HEK293 (cell line): ENCODE measurements around the gene SLC25A47.

Source experiments
- CTCF ChIA-PET: fragments of 350-600 bp; formaldehyde crosslinking; extraction: SDS; loops from one replicate; lab custom pipeline; 2021; ENCODE audit warnings: antibody characterized with exemption; lab: Yijun Ruan, JAX
- POLR2A ChIA-PET: fragments of 300-600 bp; formaldehyde crosslinking; extraction: SDS; loops from one replicate; lab custom pipeline; 2020; ENCODE audit warnings: antibody characterized with exemption, inconsistent platforms; lab: Yijun Ruan, JAX
- H3K27ac ChIP-seq: fragments of 200-500 bp; sonication (Bioruptor generic); 2 replicates; pipeline ENCODE4 v1.5.1; 2014; ENCODE audit warnings: low read depth, low read length, control low read depth, inconsistent platforms; ENCODE audit errors: extremely low read depth
- H3K36me3 ChIP-seq, 2 experiments: fragments of 200-500 bp in 1 of 2; sonication (Bioruptor generic) in 1 of 2; 1 replicate in 1 of 2; 2 replicates in 1 of 2; pipeline ENCODE4 v1.5.1; 2014 to 2017; ENCODE audit warnings: inconsistent platforms in 2 of 2, low read length in 2 of 2; ENCODE audit not compliant: control insufficient read depth in 2 of 2, insufficient read depth in 1 of 2
- H3K4me1 ChIP-seq: fragments of 200-500 bp; sonication (Bioruptor generic); 2 replicates; pipeline ENCODE4 v1.5.1; 2014; ENCODE audit warnings: mild to moderate bottlenecking, low read length, inconsistent platforms; ENCODE audit not compliant: control insufficient read depth, insufficient read depth
- H3K4me3 ChIP-seq: 2 replicates; pipeline ENCODE4 v1.5.1; 2011; ENCODE audit warnings: low read depth, mild to moderate bottlenecking, control low read depth, low read length, moderate library complexity
- H3K9me3 ChIP-seq: fragments of 200-500 bp; sonication (Bioruptor generic); 2 replicates; pipeline ENCODE4 v1.5.1; 2014; ENCODE audit warnings: low read depth, low read length, inconsistent platforms; ENCODE audit not compliant: control insufficient read depth, insufficient read depth
- BCL11A ChIP-seq: fragments of 450-650 bp; formaldehyde crosslinking; IDR thresholded peaks from 2 replicates; pipeline ENCODE4 v1.5.1; 2016; ENCODE audit warnings: low read depth, missing biosample characterization, missing genetic modification characterization
- KLF8 ChIP-seq: fragments of 450-650 bp; formaldehyde crosslinking; IDR thresholded peaks from 2 replicates; pipeline ENCODE4 v1.5.1; 2016; ENCODE audit warnings: missing biosample characterization, missing genetic modification characterization
- PRDM6 ChIP-seq: fragments of 450-650 bp; formaldehyde crosslinking; IDR thresholded peaks from 2 replicates; pipeline ENCODE4 v1.5.1; 2017; ENCODE audit warnings: missing biosample characterization, missing genetic modification characterization
- TCF7L2 ChIP-seq: IDR thresholded peaks from 2 replicates; pipeline ENCODE4 v1.6.1; 2011; ENCODE audit warnings: low read depth, mild to moderate bottlenecking, inconsistent platforms, low read length, moderate library complexity, borderline replicate concordance
- WT1 ChIP-seq: fragments of 450-650 bp; formaldehyde crosslinking; IDR thresholded peaks from 2 replicates; pipeline ENCODE4 v1.5.1; 2016; ENCODE audit warnings: missing biosample characterization, missing genetic modification characterization
- ZBTB17 ChIP-seq: fragments of 450-650 bp; formaldehyde crosslinking; IDR thresholded peaks from 2 replicates; pipeline ENCODE4 v1.5.1; 2016; ENCODE audit warnings: missing biosample characterization, missing genetic modification characterization
- ZFP3 ChIP-seq: fragments of 450-650 bp; formaldehyde crosslinking; IDR thresholded peaks from 2 replicates; pipeline ENCODE4 v1.5.1; 2016; ENCODE audit warnings: low read depth, missing biosample characterization, missing genetic modification characterization
- ZIC2 ChIP-seq: fragments of 450-650 bp; formaldehyde crosslinking; IDR thresholded peaks from 2 replicates; pipeline ENCODE4 v1.5.1; 2016; ENCODE audit warnings: missing biosample characterization, missing genetic modification characterization
- ZNF112 ChIP-seq: fragments of 450-650 bp; formaldehyde crosslinking; IDR thresholded peaks from 2 replicates; pipeline ENCODE4 v1.5.0; 2017; ENCODE audit warnings: missing biosample characterization, missing genetic modification characterization
- ZNF138 ChIP-seq: fragments of 450-650 bp; formaldehyde crosslinking; IDR thresholded peaks from 2 replicates; pipeline ENCODE4 v1.5.1; 2016; ENCODE audit warnings: missing biosample characterization, missing genetic modification characterization, borderline replicate concordance
- ZNF146 ChIP-seq: fragments of 450-650 bp; formaldehyde crosslinking; IDR thresholded peaks from 2 replicates; pipeline ENCODE4 v1.5.1; 2016; ENCODE audit warnings: missing biosample characterization, missing genetic modification characterization
- ZNF169 ChIP-seq: fragments of 450-650 bp; formaldehyde crosslinking; IDR thresholded peaks from 2 replicates; pipeline ENCODE4 v1.5.1; 2016; ENCODE audit warnings: missing biosample characterization, missing genetic modification characterization
- ZNF184 ChIP-seq: fragments of 450-650 bp; IDR thresholded peaks from 2 replicates; pipeline ENCODE4 v1.5.1; 2018; ENCODE audit warnings: missing biosample characterization, mild to moderate bottlenecking, missing genetic modification characterization
- ZNF24 ChIP-seq: fragments of 450-650 bp; formaldehyde crosslinking; IDR thresholded peaks from 2 replicates; pipeline ENCODE4 v1.5.1; 2016; ENCODE audit warnings: missing biosample characterization, missing genetic modification characterization
- ZNF335 ChIP-seq: fragments of 450-650 bp; formaldehyde crosslinking; conservative IDR thresholded peaks from 2 replicates; pipeline ENCODE4 v1.5.1; 2016; ENCODE audit warnings: missing biosample characterization, missing genetic modification characterization
- ZNF391 ChIP-seq: fragments of 450-650 bp; formaldehyde crosslinking; IDR thresholded peaks from 2 replicates; pipeline ENCODE4 v1.5.1; 2016; ENCODE audit warnings: low read depth, missing biosample characterization, missing genetic modification characterization, borderline replicate concordance
- ZNF394 ChIP-seq: fragments of 450-650 bp; formaldehyde crosslinking; IDR thresholded peaks from 2 replicates; pipeline ENCODE4 v1.5.1; 2016; ENCODE audit warnings: missing biosample characterization, missing genetic modification characterization, mild to moderate bottlenecking, moderate library complexity, borderline replicate concordance
- ZNF423 ChIP-seq: fragments of 450-650 bp; formaldehyde crosslinking; IDR thresholded peaks from 2 replicates; pipeline ENCODE4 v1.5.1; 2016; ENCODE audit warnings: missing biosample characterization, missing genetic modification characterization
- ZNF488 ChIP-seq: fragments of 450-650 bp; formaldehyde crosslinking; IDR thresholded peaks from 2 replicates; pipeline ENCODE4 v1.5.1; 2016; ENCODE audit warnings: missing biosample characterization, missing genetic modification characterization
- ZNF514 ChIP-seq: fragments of 450-650 bp; formaldehyde crosslinking; IDR thresholded peaks from 2 replicates; pipeline ENCODE4 v1.5.1; 2016; ENCODE audit warnings: missing biosample characterization, missing genetic modification characterization
- ZNF521 ChIP-seq: fragments of 450-650 bp; formaldehyde crosslinking; IDR thresholded peaks from 2 replicates; pipeline ENCODE4 v1.5.1; 2017; ENCODE audit warnings: missing biosample characterization, mild to moderate bottlenecking, missing genetic modification characterization
- ZNF580 ChIP-seq: fragments of 450-650 bp; formaldehyde crosslinking; IDR thresholded peaks from 2 replicates; pipeline ENCODE4 v1.5.1; 2016; ENCODE audit warnings: missing biosample characterization, missing genetic modification characterization
- ZNF585B ChIP-seq: fragments of 450-650 bp; formaldehyde crosslinking; IDR thresholded peaks from 2 replicates; pipeline ENCODE4 v1.5.1; 2016; ENCODE audit warnings: missing biosample characterization, missing genetic modification characterization
- ZNF596 ChIP-seq: fragments of 450-650 bp; IDR thresholded peaks from 2 replicates; pipeline ENCODE4 v1.5.0; 2018; ENCODE audit warnings: missing biosample characterization, mild to moderate bottlenecking, missing genetic modification characterization, moderate library complexity
- ZNF600 ChIP-seq: fragments of 450-650 bp; formaldehyde crosslinking; IDR thresholded peaks from 2 replicates; pipeline ENCODE4 v1.5.1; 2016; ENCODE audit warnings: missing biosample characterization, missing genetic modification characterization
- ZNF623 ChIP-seq: fragments of 450-650 bp; formaldehyde crosslinking; IDR thresholded peaks from 2 replicates; pipeline ENCODE4 v1.5.1; 2016; ENCODE audit warnings: missing biosample characterization, missing genetic modification characterization
- ZNF677 ChIP-seq: fragments of 450-650 bp; IDR thresholded peaks from 2 replicates; pipeline ENCODE4 v1.5.0; 2018; ENCODE audit warnings: missing biosample characterization, mild to moderate bottlenecking, missing genetic modification characterization, moderate library complexity
- ZNF707 ChIP-seq: fragments of 450-650 bp; formaldehyde crosslinking; IDR thresholded peaks from 2 replicates; pipeline ENCODE4 v1.5.1; 2016; ENCODE audit warnings: missing biosample characterization, missing genetic modification characterization
- ZNF747 ChIP-seq: fragments of 450-650 bp; formaldehyde crosslinking; IDR thresholded peaks from 2 replicates; pipeline ENCODE4 v1.5.1; 2016; ENCODE audit warnings: missing biosample characterization, missing genetic modification characterization
- ZNF768 ChIP-seq: fragments of 450-650 bp; formaldehyde crosslinking; IDR thresholded peaks from 2 replicates; pipeline ENCODE4 v1.5.1; 2018; ENCODE audit warnings: missing biosample characterization, mild to moderate bottlenecking, missing genetic modification characterization
- ZNF785 ChIP-seq: fragments of 450-650 bp; formaldehyde crosslinking; IDR thresholded peaks from 2 replicates; pipeline ENCODE4 v1.5.1; 2016; ENCODE audit warnings: missing biosample characterization, missing genetic modification characterization
- ZSCAN16 ChIP-seq: fragments of 450-650 bp; formaldehyde crosslinking; IDR thresholded peaks from 2 replicates; pipeline ENCODE4 v1.5.1; 2016; ENCODE audit warnings: missing biosample characterization, missing genetic modification characterization
- TF ChIP-seq, protein P1 (sequence below): fragments of 450-650 bp; formaldehyde crosslinking; IDR thresholded peaks from 2 replicates; pipeline ENCODE4 v1.5.1; 2016; ENCODE audit warnings: missing biosample characterization, missing genetic modification characterization
- TF ChIP-seq, protein P2 (sequence below): fragments of 450-650 bp; formaldehyde crosslinking; IDR thresholded peaks from 2 replicates; pipeline ENCODE4 v1.5.1; 2016; ENCODE audit warnings: missing biosample characterization, missing genetic modification characterization

SLC25A47 gene

DNA sequence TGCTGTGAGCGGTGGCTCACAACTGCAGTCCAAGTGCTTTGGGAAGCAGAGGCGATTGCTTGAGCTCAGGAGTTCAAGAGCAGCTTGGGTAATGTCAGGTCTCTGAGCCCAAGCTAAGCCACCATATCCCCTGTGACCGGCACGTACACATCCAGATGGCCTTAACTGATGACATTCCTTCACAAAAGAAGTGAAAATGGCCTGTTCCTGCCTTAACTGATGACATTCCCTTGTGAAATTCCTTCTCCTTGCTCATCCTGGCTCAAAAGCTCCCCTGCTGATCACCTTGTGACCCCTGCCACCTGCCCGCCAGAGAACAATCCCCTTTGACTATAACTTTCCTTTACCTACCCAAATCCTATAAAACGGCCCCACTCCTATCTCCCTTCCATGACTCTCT, 48.6 kb downstream of the SLC25A47 start (continued):
- TF ChIP-seq TCF7L2 (no peak), BCL11A (tag by site-specific recombination) (no peak), ZNF785 (tag by site-specific recombination) (no peak), ZNF747 (tag by site-specific recombination) (no peak), ZNF580 (no peak), PRDM6 (tag by site-specific recombination) (no peak), ZNF146 (tag by site-specific recombination) (no peak)

DNA sequence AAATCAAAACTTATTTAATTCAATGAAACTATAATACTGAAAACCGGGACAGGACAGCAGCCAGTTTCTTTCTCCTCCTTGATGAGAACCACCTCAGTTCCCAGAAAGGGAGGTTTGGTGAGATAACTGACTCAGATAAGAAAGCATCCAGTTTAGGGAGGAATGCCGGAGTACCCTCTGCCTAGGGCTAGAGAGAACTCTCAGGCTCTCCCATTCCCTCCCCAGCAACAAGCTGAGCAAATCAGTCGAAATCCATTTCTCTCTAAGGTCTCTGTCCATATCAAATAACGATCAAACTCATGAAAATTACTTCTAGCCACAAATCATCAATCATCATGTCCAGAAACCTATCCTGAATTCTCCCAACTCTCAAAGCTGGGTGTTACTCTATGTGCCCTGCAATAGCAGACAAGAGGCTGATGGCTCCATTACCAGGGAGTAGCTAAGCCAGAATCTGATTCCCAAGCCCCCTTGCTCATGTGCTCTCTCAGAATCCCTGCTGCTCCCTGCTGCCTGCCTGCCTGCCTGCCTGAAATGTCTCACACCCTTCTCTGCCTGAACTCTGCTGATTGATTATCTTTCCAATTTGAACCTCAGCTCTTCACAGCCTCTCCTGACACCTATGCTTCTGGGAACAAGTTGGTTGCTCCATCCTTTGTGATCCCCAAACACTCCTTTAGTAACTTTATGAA, 49.4 kb downstream of the SLC25A47 start:
- no peak overlapping the region for H3K4me3 ChIP-seq
- H3K9me3 ChIP-seq, result no peaks in the 10 kb centered on the region
- H3K27ac ChIP-seq, result no peak overlapping the region
- POLR2A ChIA-PET, result no interaction called here
- H3K4me1 ChIP-seq, result peaks cover 1% of the 10 kb centered on the region; the same call in 1 of the 2 replicates
- TF ChIP-seq ZNF514 (tag by site-specific recombination) (no peak), ZNF335 (tag by site-specific recombination) (peak; percentile 94), ZIC2 (tag by site-specific recombination) (peak; percentile 36; the same call in 1 of the 2 replicates), ZNF24 (no peak), ZNF521 (tag by site-specific recombination) (no peak), ZNF394 (peak; percentile 32; the same call in 1 of the 2 replicates), ZNF585B (tag by site-specific recombination) (no peak), KLF8 (tag by site-specific recombination) (no peak), ZNF707 (tag by site-specific recombination) (no peak), ZNF184 (tag by site-specific recombination) (no peak), ZNF391 (tag by site-specific recombination) (no peak), ZNF423 (tag by site-specific recombination) (no peak), ZNF596 (tag by site-specific recombination) (no peak), ZNF488 (no peak), ZNF169 (tag by site-specific recombination) (no peak), ZNF623 (no peak), ZNF747 (tag by site-specific recombination) (no peak), ZNF112 (no peak), ZNF677 (tag by site-specific recombination) (no peak), ZFP3 (no peak), ZNF600 (peak; percentile 35; the same call in 1 of the 2 replicates), ZBTB17 (tag by site-specific recombination) (peak; percentile 45), ZNF138 (no peak), ZNF768 (tag by site-specific recombination) (no peak), WT1 (tag by site-specific recombination) (peak; percentile 79), ZSCAN16 (tag by site-specific recombination) (no peak)
- TF ChIP-seq, protein P1, sequence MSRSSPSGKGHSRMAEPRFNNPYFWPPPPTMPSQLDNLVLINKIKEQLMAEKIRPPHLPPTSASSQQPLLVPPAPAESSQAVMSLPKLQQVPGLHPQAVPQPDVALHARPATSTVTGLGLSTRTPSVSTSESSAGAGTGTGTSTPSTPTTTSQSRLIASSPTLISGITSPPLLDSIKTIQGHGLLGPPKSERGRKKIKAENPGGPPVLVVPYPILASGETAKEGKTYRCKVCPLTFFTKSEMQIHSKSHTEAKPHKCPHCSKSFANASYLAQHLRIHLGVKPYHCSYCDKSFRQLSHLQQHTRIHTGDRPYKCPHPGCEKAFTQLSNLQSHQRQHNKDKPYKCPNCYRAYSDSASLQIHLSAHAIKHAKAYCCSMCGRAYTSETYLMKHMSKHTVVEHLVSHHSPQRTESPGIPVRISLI (tag by site-specific recombination), result no peak
- TF ChIP-seq, protein P2, sequence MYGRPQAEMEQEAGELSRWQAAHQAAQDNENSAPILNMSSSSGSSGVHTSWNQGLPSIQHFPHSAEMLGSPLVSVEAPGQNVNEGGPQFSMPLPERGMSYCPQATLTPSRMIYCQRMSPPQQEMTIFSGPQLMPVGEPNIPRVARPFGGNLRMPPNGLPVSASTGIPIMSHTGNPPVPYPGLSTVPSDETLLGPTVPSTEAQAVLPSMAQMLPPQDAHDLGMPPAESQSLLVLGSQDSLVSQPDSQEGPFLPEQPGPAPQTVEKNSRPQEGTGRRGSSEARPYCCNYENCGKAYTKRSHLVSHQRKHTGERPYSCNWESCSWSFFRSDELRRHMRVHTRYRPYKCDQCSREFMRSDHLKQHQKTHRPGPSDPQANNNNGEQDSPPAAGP (tag by site-specific recombination), result 0 out of 2 replicates have a peak, but pooled peaks have one; percentile 17
- CTCF ChIA-PET, result interaction anchor here (0.9 kb wide), 1 partner anchor 11 kb away, joined by 4 read pairs; no protein-coding TSS in a partner anchor
- peaks cover 0 to 32% of the 10 kb centered on the region in 2 experiments for H3K36me3 ChIP-seq
